ENCODE measurements around the gene SLC22A12. TPM values are rescaled to one million over a fixed set of nuclear protein-coding genes. Genes with fewer than 3 reads are reported as not detected.

Gene SLC22A12
- total RNA-seq, 1 experiment from 2014 or later = not detected

- no peaks in the 10 kb centered on the region for H3K9me3 ChIP-seq (ENCODE audit: low read length)
- no peaks in the 10 kb centered on the region for H3K79me2 ChIP-seq (ENCODE audit: low read length)
- CTCF ChIA-PET = no interaction called here
- 0 out of 2 replicates have a peak, but pooled peaks cover 9% of the 10 kb centered on the region for H3K4me1 ChIP-seq (ENCODE audit: insufficient read depth, low read length)
- intact Hi-C loops (cut with micrococcal nuclease) = no loop called here
- H4K20me1 ChIP-seq (ENCODE audit: low read length) = no peaks in the 10 kb centered on the region
- H2AFZ ChIP-seq (ENCODE audit: low read length) = no peak overlapping the region
- H3K9ac ChIP-seq (ENCODE audit: low read length) = no peak overlapping the region
- no peaks in the 10 kb centered on the region for H3K9me2 ChIP-seq (replicated peaks; ENCODE audit: low read length)
- H3K27ac ChIP-seq (ENCODE audit: low read length) = no peak overlapping the region
- H3K27me3 ChIP-seq (ENCODE audit: low read length) = no peaks in the 10 kb centered on the region
- no peak for DNase-seq
- H3K4me2 ChIP-seq (ENCODE audit: low read length) = no peak overlapping the region
- H3F3A ChIP-seq (ENCODE audit: low read length, unreplicated experiment) = no peaks in the 10 kb centered on the region
- H3K4me3 ChIP-seq (ENCODE audit: low read length) = no peak overlapping the region
- H3K36me3 ChIP-seq (ENCODE audit: low read depth, low read length) = no peaks in the 10 kb centered on the region
- no peak for ATAC-seq
- BruUV-seq (replicated peaks) = no TSS peak
- no peak for TF ChIP-seq EZH2phosphoT487 (IDR thresholded peaks at IDR 0.05; ENCODE audit: borderline replicate concordance, low read length)
- TF ChIP-seq, protein P1, sequence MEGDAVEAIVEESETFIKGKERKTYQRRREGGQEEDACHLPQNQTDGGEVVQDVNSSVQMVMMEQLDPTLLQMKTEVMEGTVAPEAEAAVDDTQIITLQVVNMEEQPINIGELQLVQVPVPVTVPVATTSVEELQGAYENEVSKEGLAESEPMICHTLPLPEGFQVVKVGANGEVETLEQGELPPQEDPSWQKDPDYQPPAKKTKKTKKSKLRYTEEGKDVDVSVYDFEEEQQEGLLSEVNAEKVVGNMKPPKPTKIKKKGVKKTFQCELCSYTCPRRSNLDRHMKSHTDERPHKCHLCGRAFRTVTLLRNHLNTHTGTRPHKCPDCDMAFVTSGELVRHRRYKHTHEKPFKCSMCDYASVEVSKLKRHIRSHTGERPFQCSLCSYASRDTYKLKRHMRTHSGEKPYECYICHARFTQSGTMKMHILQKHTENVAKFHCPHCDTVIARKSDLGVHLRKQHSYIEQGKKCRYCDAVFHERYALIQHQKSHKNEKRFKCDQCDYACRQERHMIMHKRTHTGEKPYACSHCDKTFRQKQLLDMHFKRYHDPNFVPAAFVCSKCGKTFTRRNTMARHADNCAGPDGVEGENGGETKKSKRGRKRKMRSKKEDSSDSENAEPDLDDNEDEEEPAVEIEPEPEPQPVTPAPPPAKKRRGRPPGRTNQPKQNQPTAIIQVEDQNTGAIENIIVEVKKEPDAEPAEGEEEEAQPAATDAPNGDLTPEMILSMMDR (conservative IDR thresholded peaks at IDR 0.05; ENCODE audit: low read depth, low read length) = no peak
- TF ChIP-seq EZH2 (IDR thresholded peaks at IDR 0.05; ENCODE audit: low read length, unreplicated experiment) = no peak
- POLR2A ChIA-PET (ENCODE audit: unreplicated experiment) = interaction anchor here (0.6 kb wide), 1 partner anchor 11 kb away, joined by 3 read pairs; no protein-coding TSS in a partner anchor
Observed at GRCh38 chr11:64561984-64562722, 28.9 kb upstream of the SLC22A12 start.

DNA sequence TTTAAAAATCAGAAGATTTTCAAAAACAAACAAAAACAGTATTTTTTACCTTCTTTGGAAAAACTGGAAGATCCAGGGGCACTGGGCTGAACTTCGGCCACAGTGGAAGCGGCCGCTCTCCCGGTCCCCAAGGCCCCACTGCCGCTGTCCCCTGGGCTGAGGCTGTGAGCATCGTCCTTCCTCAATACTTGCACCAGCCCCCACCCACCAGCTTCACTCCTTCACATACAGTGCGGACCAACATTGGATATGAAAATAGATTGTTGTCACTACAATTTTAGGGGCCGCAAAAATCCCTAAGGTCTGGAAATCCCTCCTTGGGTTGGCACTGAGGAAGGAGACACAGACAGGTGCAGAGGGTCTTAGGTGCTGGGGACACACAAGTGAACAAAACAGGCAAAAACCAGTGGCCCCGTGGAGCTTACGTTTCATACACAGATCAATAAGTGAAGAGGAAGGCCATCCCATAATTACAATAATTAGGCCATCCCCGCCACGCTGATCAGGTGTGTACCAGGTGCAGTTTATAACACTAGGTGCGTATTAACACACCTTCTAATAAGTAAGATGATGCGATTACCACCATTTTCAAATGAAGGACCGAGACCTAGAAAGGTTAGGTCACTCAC lies 28.2 kb upstream of the SLC22A12 start:
- DNase-seq = no peak
- ChIA-PET CTCF (interaction anchor here (0.7 kb wide), 1 partner anchor 89 kb away, joined by 12 read pairs; no protein-coding TSS in a partner anchor), POLR2A (ENCODE audit: unreplicated experiment) (interaction anchor here (0.6 kb wide), 1 partner anchor 12 kb away, joined by 3 read pairs; no protein-coding TSS in a partner anchor)
- intact Hi-C loops (cut with micrococcal nuclease) = no loop called here
- Histone ChIP-seq H4K20me1 (ENCODE audit: low read length) (no peaks in the 10 kb centered on the region), H3K9ac (ENCODE audit: low read length) (no peak overlapping the region), H3K9me3 (ENCODE audit: low read length) (no peaks in the 10 kb centered on the region), H3K36me3 (ENCODE audit: low read depth, low read length) (no peaks in the 10 kb centered on the region), H3K79me2 (ENCODE audit: low read length) (no peaks in the 10 kb centered on the region), H3K9me2 (replicated peaks; ENCODE audit: low read length) (no peaks in the 10 kb centered on the region), H3K27ac (ENCODE audit: low read length) (no peak overlapping the region), H3K4me1 (ENCODE audit: insufficient read depth, low read length) (0 out of 2 replicates have a peak, but pooled peaks cover 9% of the 10 kb centered on the region), H3K4me2 (ENCODE audit: low read length) (no peak overlapping the region), H3K4me3 (ENCODE audit: low read length) (no peak overlapping the region), H2AFZ (ENCODE audit: low read length) (no peak overlapping the region), H3K27me3 (ENCODE audit: low read length) (no peaks in the 10 kb centered on the region), H3F3A (ENCODE audit: low read length, unreplicated experiment) (no peaks in the 10 kb centered on the region)
- TF ChIP-seq, protein P1 (conservative IDR thresholded peaks at IDR 0.05; ENCODE audit: low read depth, low read length) = no peak
- no peak for TF ChIP-seq EZH2phosphoT487 (IDR thresholded peaks at IDR 0.05; ENCODE audit: borderline replicate concordance, low read length)
- no peak for TF ChIP-seq EZH2 (IDR thresholded peaks at IDR 0.05; ENCODE audit: low read length, unreplicated experiment)
- no TSS peak for BruUV-seq (replicated peaks)
- no peak for ATAC-seq

DNA sequence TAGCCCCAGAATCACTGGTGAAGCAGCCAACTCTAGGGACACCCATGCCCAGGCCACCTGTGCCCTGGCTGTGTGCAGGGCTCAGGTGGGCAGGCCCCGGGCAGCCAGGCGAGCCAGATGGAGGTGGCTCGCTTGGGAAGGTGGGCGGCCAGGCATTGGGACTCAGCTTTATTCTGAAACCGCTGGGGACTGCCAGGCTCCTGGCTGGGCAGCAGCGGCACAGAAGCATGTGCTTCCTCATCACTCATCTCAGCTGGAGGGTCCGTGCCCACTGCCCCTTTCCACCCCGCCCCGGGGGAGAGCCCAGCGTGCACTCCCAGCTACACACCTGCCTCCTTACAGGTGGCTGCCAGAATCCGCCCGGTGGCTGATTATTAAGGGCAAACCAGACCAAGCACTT lies 27.1 kb upstream of the SLC22A12 start:
- ChIA-PET CTCF (no interaction called here), POLR2A (ENCODE audit: unreplicated experiment) (no interaction called here)
- Histone ChIP-seq H3K27ac (ENCODE audit: low read length) (no peak overlapping the region), H3K36me3 (ENCODE audit: low read depth, low read length) (no peaks in the 10 kb centered on the region), H3K4me3 (ENCODE audit: low read length) (no peak overlapping the region), H3K9me3 (ENCODE audit: low read length) (no peaks in the 10 kb centered on the region), H3K4me2 (ENCODE audit: low read length) (no peak overlapping the region), H3K9ac (ENCODE audit: low read length) (no peak overlapping the region), H2AFZ (ENCODE audit: low read length) (no peak overlapping the region), H3F3A (ENCODE audit: low read length, unreplicated experiment) (no peaks in the 10 kb centered on the region), H3K9me2 (replicated peaks; ENCODE audit: low read length) (no peaks in the 10 kb centered on the region), H3K4me1 (ENCODE audit: insufficient read depth, low read length) (0 out of 2 replicates have a peak, but pooled peaks cover 9% of the 10 kb centered on the region), H3K79me2 (ENCODE audit: low read length) (no peaks in the 10 kb centered on the region), H4K20me1 (ENCODE audit: low read length) (no peaks in the 10 kb centered on the region), H3K27me3 (ENCODE audit: low read length) (no peaks in the 10 kb centered on the region)
- ATAC-seq (no peak), DNase-seq (no peak)
- TF ChIP-seq EZH2 (IDR thresholded peaks at IDR 0.05; ENCODE audit: low read length, unreplicated experiment) = no peak
- no TSS peak for BruUV-seq (replicated peaks)
- intact Hi-C loops (cut with micrococcal nuclease) = no loop called here
